AG20443 (cell line): ENCODE measurements around the gene DNAH12.
"Not testable (repeated sequence)": the region's sequence is repeated elsewhere in the genome, so short reads cannot be mapped to it uniquely, and the experiment has no call there.

Experiments
- DNase-seq: peaks from one replicate; pipeline ENCODE4 v3.0.0; 2012; ENCODE audit warnings: low spot score, mixed read lengths

The DNAH12 gene

GRCh38 chr3:57402675-57403074 is 141.5 kb downstream of the DNAH12 start:
- DNase-seq, result no peak

GRCh38 chr3:57397175-57398026 is 146.7 kb downstream of the DNAH12 start:
- DNase-seq, result peak; percentile 70

DNA sequence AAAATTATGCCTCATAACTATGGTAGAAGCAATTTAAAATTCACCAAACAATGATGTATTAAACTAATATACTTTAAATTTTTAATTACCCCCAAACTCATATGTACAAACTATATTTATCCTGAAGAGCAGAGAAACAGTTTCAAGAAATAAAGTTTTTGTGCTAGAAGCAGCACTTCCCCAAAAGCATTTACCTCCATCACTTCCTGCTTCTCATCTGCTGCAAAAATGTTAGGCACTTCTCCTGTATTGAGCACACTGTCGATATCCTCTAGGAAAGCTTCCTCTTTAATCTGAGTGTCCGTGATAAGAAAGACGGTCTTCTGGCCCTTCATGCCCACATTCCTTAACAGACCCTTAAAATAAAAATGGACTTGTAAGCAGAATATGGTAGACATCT is 150.2 kb downstream of the DNAH12 start:
- DNase-seq, result no peak

- no peak for DNase-seq
Measured at GRCh38 chr3:57391767-57392166, 152.4 kb downstream of the DNAH12 start.

- DNase-seq, result no peak
Measured at GRCh38 chr3:57389271-57389670, 154.9 kb downstream of the DNAH12 start.

DNA sequence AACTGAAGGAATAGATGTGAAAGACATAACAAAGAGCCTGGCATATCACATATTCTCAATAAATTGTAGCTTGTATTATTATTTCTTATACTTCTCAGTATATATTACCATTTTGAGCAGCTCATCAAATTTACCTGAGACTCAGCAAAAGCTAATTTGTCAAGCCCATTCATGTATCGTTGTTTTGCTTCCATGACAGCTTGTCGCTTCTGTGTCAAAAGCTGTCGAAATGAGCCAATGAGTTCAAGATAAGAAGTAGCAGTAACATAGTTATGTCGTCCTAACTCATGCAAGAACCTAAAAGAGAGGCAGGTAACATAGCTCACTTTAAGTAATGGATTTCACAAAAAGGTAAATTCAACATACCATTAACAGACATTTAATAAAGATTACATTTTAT is 157.8 kb downstream of the DNAH12 start:
- DNase-seq, result no peak

DNA sequence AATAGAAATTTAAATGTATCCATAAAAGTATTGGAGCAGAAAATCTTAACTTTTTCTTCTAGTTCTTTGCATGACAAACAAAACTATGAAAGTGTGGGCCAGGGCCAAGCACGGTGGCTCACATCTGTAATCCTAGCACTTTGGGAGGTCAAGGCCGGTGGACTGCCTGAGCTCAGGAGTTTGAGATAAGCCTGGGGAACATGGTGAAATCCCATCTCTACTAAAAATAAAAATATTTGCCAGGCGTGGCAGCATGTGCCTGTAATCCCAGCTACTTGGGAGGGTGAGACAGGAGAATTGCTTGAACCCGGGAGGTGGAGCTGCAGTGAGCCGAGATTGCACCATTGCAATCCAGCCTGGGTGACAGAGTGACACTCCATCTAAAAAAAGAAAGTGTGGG is 158.6 kb downstream of the DNAH12 start:
- DNase-seq, result no peak

- DNase-seq, result no peak
Measured at GRCh38 chr3:57383838-57384237, 160.3 kb downstream of the DNAH12 start.

DNA sequence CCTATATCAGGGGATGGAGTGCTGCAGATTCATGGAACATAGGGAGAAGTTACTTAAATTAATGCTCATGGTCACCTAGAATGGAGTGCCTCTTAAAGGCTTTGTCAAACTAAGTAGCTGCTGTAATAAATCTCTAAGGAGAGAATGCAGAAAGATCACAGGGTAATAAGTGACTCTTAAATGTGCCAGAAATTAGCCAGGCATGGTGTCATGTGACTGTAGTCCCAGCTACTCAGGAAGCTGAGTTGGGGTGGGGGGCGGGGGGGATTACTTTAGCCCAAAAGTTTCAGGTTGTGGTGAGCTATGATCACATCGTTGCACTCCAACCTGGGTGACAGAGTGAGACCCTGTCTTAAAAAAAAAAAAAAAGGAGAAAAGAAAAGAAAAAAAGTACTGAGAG is 160.7 kb downstream of the DNAH12 start:
- DNase-seq, result no peak

- peak; percentile 11 for DNase-seq
Measured at GRCh38 chr3:57382933-57383332, 161.2 kb downstream of the DNAH12 start.

DNA sequence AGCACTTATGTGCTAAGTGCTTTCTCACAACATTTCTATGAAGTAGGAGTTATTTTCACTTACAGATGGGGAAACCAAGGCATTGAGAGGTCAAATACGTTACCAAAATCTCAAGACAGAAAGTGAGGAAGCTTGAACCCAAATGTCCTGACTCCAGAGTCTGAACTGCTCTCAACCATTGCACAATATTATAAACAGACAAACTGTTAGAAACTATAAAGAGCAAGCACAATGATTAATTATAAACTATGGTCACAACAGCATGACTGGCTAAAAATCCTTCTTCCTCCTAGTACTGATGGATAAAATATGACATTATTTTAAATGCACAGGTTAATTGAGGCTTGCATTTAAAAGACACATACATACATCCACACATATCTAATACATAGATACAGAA is 173.8 kb downstream of the DNAH12 start:
- no peak for DNase-seq

DNA sequence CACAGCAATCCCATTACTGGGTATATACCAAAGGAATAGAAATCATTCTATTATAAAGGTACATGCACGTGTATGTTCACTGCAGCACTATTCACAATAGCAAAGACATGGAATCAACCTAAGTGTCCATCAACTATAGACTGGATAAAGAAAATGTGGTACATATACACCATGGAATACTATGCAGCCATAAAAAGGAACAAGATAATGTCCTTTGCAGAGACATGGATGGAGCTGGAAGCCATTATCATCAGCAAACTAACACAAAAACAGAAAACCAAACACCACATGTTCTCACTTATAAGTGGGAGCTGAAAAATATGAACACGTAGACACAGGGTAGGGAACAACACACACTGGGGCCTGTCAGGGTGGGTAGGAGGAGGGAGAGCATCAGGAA is 179.1 kb downstream of the DNAH12 start:
- not testable (repeated sequence) for DNase-seq

DNA sequence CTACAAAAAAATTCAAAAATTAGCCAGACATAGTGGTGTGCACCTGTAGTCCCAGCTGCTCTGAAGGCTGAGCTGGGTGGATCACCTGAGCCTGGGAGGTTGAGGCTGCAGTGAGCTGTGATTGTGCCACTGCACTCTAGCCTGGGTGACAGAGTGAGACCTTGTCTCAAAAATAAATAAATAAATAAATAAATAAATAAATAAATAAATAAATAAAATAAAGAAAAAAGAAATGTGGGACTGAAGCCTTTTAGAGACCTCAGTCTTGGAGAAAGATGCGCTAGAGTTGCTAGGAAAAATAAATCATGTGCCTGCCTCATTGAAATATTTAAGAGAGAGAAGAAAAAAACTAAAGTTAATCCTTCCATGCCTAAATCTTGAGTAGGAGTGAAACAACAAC is 187.9 kb downstream of the DNAH12 start:
- not testable (repeated sequence) for DNase-seq

- no peak for DNase-seq
Measured at GRCh38 chr3:57354768-57355167, 189.4 kb downstream of the DNAH12 start.

DNA sequence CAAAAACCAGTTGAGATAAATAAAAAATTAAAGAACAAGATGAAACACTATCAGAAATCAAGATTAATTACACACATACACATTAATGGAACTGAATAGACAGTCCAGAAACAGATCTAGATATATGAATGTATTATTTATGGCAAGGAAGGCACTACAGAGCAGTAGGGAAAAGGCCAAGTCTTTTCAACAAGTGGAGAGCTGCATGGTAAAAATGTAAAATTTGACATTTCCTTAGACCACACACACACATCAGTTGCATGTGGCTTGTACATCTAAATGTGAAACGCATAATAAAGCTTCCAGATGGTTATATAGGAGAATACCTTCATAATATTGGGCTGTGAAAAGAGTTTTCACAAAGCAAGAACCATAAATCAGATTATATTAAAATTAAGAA is 193.9 kb downstream of the DNAH12 start:
- no peak for DNase-seq

DNA sequence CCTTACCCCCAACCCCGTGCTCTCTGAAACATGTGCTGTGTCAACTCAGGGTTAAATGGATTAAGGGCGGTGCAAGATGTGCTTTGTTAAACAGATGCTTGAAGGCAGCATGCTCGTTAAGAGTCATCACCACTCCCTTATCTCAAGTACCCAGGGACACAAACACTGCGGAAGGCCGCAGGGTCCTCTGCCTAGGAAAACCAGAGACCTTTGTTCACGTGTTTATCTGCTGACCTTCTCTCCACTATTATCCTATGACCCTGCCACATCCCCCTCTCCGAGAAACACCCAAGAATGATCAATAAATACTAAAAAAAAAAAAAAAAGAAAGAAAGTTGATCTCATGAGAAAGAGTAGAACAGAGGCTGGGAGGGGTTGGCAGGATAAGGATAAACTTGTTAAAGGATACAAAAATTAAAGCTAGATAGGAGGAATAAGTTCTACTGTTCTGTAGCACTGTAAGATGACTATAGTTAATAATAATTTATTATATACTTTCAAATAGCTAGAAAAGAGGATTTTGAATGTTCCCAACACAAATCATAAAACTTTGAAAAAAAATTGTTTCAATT is 205.0 kb downstream of the DNAH12 start:
- not testable (repeated sequence) for DNase-seq

- not testable (repeated sequence) for DNase-seq
Measured at GRCh38 chr3:57338272-57339070, 205.7 kb downstream of the DNAH12 start.

GRCh38 chr3:57335283-57335938 is 208.7 kb downstream of the DNAH12 start:
- no peak for DNase-seq

GRCh38 chr3:57331078-57331610 is 213.0 kb downstream of the DNAH12 start:
- DNase-seq, result no peak

GRCh38 chr3:57326498-57326897 is 217.6 kb downstream of the DNAH12 start:
- DNase-seq, result not testable (repeated sequence)

DNA sequence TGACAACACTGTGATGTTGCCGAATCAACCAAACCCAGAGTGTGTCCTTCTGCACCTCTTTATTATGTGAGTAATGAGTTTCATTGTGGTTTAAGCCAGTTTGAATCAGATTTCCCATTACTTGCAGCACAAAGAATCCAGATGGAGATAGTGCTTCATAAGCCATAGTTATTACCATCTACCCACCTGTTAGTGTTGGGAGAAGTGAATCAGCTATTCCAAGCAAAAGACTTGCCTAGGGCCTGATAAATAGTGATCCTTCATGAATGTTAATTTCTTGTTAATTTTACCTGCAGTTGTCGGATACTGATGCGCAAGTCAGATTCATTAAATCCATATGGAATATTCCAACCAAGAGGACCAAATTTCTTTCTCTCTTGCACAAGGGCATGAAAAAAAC is 229.9 kb downstream of the DNAH12 start:
- DNase-seq, result no peak

- no peak for DNase-seq
Measured at GRCh38 chr3:57309769-57310360, 234.3 kb downstream of the DNAH12 start.
